Heart left ventricle (tissue), 16 donors: ENCODE data around the gene STPG4. TPM values are rescaled to one million over a fixed set of nuclear protein-coding genes. Genes with fewer than 3 reads are reported as not detected.

Source experiments
- ATAC-seq, 4 donors: fragments of 200-7000 bp; cut with Tn5 transposase; one replicate each; pipeline ENCODE4 v1.9.1; 2020 to 2022; ENCODE audit warnings: moderate library complexity in 4 of 4, mild to moderate bottlenecking in 3 of 4, moderate number of reproducible peaks in 1 of 4
- DNase-seq, 5 donors: peaks; one replicate each; pipeline ENCODE4 v3.0.0-alpha.2; 2020
- H3K27ac ChIP-seq, 12 donors: fragments of 200-600 bp; sonication (generic) in 4 of 12; one replicate each; pipeline versions ENCODE4 v1.5.0 to v1.8.0; 2016 to 2022; ENCODE audit warnings: mild to moderate bottlenecking in 2 of 12
- H3K27me3 ChIP-seq, 9 donors: fragments of 200-600 bp; sonication (generic) in 2 of 9; one replicate each; pipeline versions ENCODE4 v1.5.1 to v1.8.0; 2016 to 2022; ENCODE audit warnings: mild to moderate bottlenecking in 3 of 9
- H3K36me3 ChIP-seq, 9 donors: fragments of 200-600 bp; sonication (generic) in 2 of 9; one replicate each; pipeline versions ENCODE4 v1.5.0 to v1.8.0; 2018 to 2022; ENCODE audit warnings: mild to moderate bottlenecking in 2 of 9
- H3K4me1 ChIP-seq, 12 donors: fragments of 200-600 bp; sonication (generic) in 4 of 12; one replicate each; pipeline versions ENCODE4 v1.5.0 to v1.8.0; 2016 to 2022; ENCODE audit warnings: mild to moderate bottlenecking in 3 of 12
- H3K4me3 ChIP-seq, 12 donors: fragments of 200-600 bp; sonication (generic) in 4 of 12; one replicate each; pipeline versions ENCODE4 v1.5.0 to v1.8.0; 2017 to 2022; ENCODE audit warnings: mild to moderate bottlenecking in 9 of 12, moderate library complexity in 4 of 12
- H3K9me3 ChIP-seq, 12 donors: fragments of 200-600 bp; sonication (generic) in 4 of 12; one replicate each; pipeline versions ENCODE4 v1.5.0 to v1.8.0; 2016 to 2022; ENCODE audit warnings: mild to moderate bottlenecking in 1 of 12
- CTCF ChIP-seq, 12 donors: fragments of 200-600 bp; sonication (generic) in 4 of 12; IDR thresholded peaks; one replicate each; pipeline versions ENCODE4 v1.5.0 to v1.8.0; 2018 to 2022; ENCODE audit warnings: antibody characterized with exemption in 12 of 12, mild to moderate bottlenecking in 5 of 12
- POLR2A ChIP-seq, 2 donors: fragments of 450-650 bp; IDR thresholded peaks; one replicate each; pipeline ENCODE4 v1.6.1; 2017; ENCODE audit warnings: antibody characterized with exemption in 2 of 2, mild to moderate bottlenecking in 2 of 2, moderate library complexity in 2 of 2
- WGBS, 4 donors: extraction: QIAGEN DNeasy Blood & Tissue Kit in 2 of 4; methylation state at CpG; one replicate each; pipeline versions ENCODE4 v1.1.5 to v1.1.7; 2013 to 2018; 5-methylcytosine and 5-hydroxymethylcytosine counted together
- intact Hi-C, 10 donors: fragments of 100-400 bp; cut with DNase I; formaldehyde crosslinking; loops; one replicate each; pipeline versions ENCODE4 v1.11.1 to v1.14.2; 2022
- polyA plus RNA-seq, 2 donors: library from polyadenylated mRNA; stranded (reverse); fragments of 200-250 nt; gene quantifications; one replicate each; pipeline ENCODE4 v1.2.3, GENCODE V29; 2013
- total RNA-seq, 9 donors: library from RNA; depleted of rRNA in 2 of 9; stranded (reverse); fragments of >200 nt in 2 of 9; fragmentation: NEBNext Ultra II Directional in 3 of 9; extraction: Animal tissue kit (Norgen Biotek cat#: 25700) in 3 of 9; gene quantifications; one replicate each; pipeline versions ENCODE4 v1.1.0 to v1.2.4, GENCODE V29; 2016 to 2023
- donor health status: ischemic (EF 13 %, LVEDD 7.1; RV severe dilation, severe dysfunction).
- donor health status: healthy with polysubstance abuse.
- donor health status: DM: no; HTN: yes; CAD: no.
- donor health status: DM: no; HTN: no; CAD: no.
- donor health status: ischemic (EF 25% LVEDD 6.9; RV normal size, moderate dysfunction).
- donor health status: ischemic (EF 25% LVEDD 5.7; RV mildly dilated, moderate dysfunction).
- donor health status: healthy.
- donor health status: DM: yes; HTN: yes; CAD: no.
- donor health status: ischemic (EF 35%, LVEDD 5.7; RV mildly dilated, moderate dysfunction).
- donor health status: nonischemic (EF 11% LVEDD 7.7; RV severe dilation, severe dysfunction).
- donor health status: DM: yes; HTN: yes; CAD: no.
- donor health status: PGD.
- donor health status: ischemic (EF 29% LVEDD 5.4; RV normal size, mild dysfunction).
- donor health status: nonischemic (EF 23%, LVEDD 6.1; RV moderate dilation, normal function).

STPG4 gene
- total and polyA plus RNA-seq, 11 donors = 0.52 TPM; not detected in 10

- TF ChIP-seq POLR2A (IDR thresholded peaks at IDR 0.05) (no peak), CTCF (IDR thresholded peaks at IDR 0.05) (no peak)
- Histone ChIP-seq H3K36me3 (peaks cover 0 to 98% (median 89%) of the 10 kb centered on the region in 9 donors), H3K27ac (no peak overlapping the region), H3K4me1 (peaks cover 0 to 39% (median 21%) of the 10 kb centered on the region in 12 donors), H3K27me3 (no peaks in the 10 kb centered on the region), H3K9me3 (no peaks in the 10 kb centered on the region), H3K4me3 (no peak overlapping the region)
- DNase-seq (no peak), ATAC-seq (no peak)
- WGBS, 4 donors = 92 to 97% (median 93%) methylated on average over 3 of the region's 3 CpGs
- intact Hi-C loops = no loop called here
Measured at GRCh38 chr2:47161475-47161874, 6.4 kb upstream of the STPG4 start.

GRCh38 chr2:47160660-47161059 lies 5.6 kb upstream of the STPG4 start:
- TF ChIP-seq POLR2A (IDR thresholded peaks at IDR 0.05) (no peak), CTCF (IDR thresholded peaks at IDR 0.05) (no peak)
- no peak for DNase-seq
- Histone ChIP-seq H3K27ac (no peak overlapping the region), H3K4me1 (peaks cover 0 to 31% (median 15%) of the 10 kb centered on the region in 12 donors), H3K9me3 (no peaks in the 10 kb centered on the region), H3K27me3 (no peaks in the 10 kb centered on the region), H3K4me3 (no peak overlapping the region), H3K36me3 (peaks cover 0 to 96% (median 81%) of the 10 kb centered on the region in 9 donors)
- no peak for ATAC-seq
- 93 to 97% (median 95%) methylated on average over 1 of the region's 1 CpG for WGBS, 4 donors
- intact Hi-C loops = no loop called here

- ATAC-seq (no peak), DNase-seq (no peak)
- no peaks in the 10 kb centered on the region for H3K27me3 ChIP-seq
- no peak overlapping the region for H3K4me3 ChIP-seq
- peaks cover 0 to 27% (median 11%) of the 10 kb centered on the region in 12 donors for H3K4me1 ChIP-seq
- intact Hi-C loops = no loop called here
- H3K27ac ChIP-seq = no peak overlapping the region
- no peaks in the 10 kb centered on the region for H3K9me3 ChIP-seq
- peaks cover 0 to 92% (median 78%) of the 10 kb centered on the region in 9 donors for H3K36me3 ChIP-seq
- TF ChIP-seq POLR2A (IDR thresholded peaks at IDR 0.05) = no peak
- TF ChIP-seq CTCF (IDR thresholded peaks at IDR 0.05) = no peak
- 91 to 94% (median 93%) methylated on average over 3 of the region's 3 CpGs for WGBS, 4 donors
Measured at GRCh38 chr2:47160211-47160610, 5.1 kb upstream of the STPG4 start.

GRCh38 chr2:47159627-47160026 lies 4.5 kb upstream of the STPG4 start:
- Histone ChIP-seq H3K27me3 (no peaks in the 10 kb centered on the region), H3K36me3 (peaks cover 0 to 92% (median 72%) of the 10 kb centered on the region in 9 donors), H3K9me3 (no peaks in the 10 kb centered on the region), H3K4me3 (no peak overlapping the region), H3K27ac (no peak overlapping the region), H3K4me1 (peaks cover 0 to 21% (median 7%) of the 10 kb centered on the region in 12 donors)
- no peak for ATAC-seq
- intact Hi-C loops = no loop called here
- TF ChIP-seq POLR2A (IDR thresholded peaks at IDR 0.05) (no peak), CTCF (IDR thresholded peaks at IDR 0.05) (no peak)
- no peak for DNase-seq
- 96 to 98% (median 97%) methylated on average over 3 of the region's 3 CpGs for WGBS, 4 donors
